DMS 273 treated with DMSO at 0.1 percent for 48 hours (cell line): ENCODE measurements around the gene FA2H.
"Not testable (repeated sequence)": the region's sequence is repeated elsewhere in the genome, so short reads cannot be mapped to it uniquely, and the experiment has no call there.

Experiments used
- DNase-seq: peaks from one replicate; lab custom pipeline; 2025; lab: John Stamatoyannopoulos, UW

Gene FA2H

DNA sequence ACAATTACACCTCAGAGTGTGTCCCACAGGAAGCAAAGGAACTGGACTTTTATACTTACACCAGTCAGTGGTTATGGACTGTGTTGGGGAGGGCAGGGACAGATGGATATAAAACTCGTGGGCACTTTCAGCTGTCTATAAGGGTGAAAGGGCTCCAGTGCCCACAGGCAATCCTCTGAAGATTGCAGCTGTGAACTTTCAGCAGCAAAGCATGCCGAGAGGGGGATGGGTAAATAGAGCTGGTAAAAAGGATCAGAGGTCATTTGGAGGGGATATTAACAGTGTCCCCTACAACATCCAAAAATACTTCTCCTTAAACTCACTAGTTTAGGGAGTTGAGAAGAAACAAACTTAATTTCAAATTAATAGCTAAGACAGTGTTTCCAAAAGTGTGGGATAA is 94.6 kb downstream of the FA2H start:
- no peak for DNase-seq

GRCh38 chr16:74677868-74678267 is 96.8 kb downstream of the FA2H start:
- no peak for DNase-seq

DNA sequence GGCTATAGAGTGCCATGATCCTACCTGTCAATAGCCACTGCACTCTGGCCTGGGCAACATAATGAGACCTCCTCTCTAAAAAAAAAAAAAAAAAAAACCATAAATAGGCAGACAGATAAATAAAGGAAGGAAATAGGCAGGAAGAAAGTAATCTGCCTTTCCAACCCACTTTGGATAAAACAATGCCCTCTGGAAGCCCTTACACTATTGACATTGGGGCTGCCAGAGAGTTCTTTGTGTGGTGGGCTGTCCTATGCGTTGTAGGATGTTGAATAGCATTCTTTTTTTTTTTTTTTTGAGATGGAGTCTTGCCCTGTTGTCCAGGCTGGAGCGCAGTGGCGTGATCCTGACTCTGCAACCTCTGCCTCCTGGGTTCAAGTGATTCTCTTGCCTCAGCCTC is 100.7 kb downstream of the FA2H start:
- DNase-seq, result no peak

GRCh38 chr16:74668877-74669276 is 105.7 kb downstream of the FA2H start:
- DNase-seq, result not testable (repeated sequence)

- DNase-seq, result no peak
Observed at GRCh38 chr16:74667255-74667700, 107.3 kb downstream of the FA2H start.

- DNase-seq, result peak; percentile 98
Observed at GRCh38 chr16:74666425-74667254, 108.0 kb downstream of the FA2H start, which contains the start of gene RFWD3. Gene RFWD3, minus strand, starts transcription at chr16:74666877. Its CDS starts 5,428 bp downstream, at chr16:74661449.

- DNase-seq, result no peak
Observed at GRCh38 chr16:74666010-74666421, 108.6 kb downstream of the FA2H start.
